ENCODE results near the gene CEP57. TPM values are rescaled to one million over a fixed set of nuclear protein-coding genes. Genes with fewer than 3 reads are reported as not detected.

CEP57 gene
- total RNA-seq, 4 donors from 2014 or later, result 44.5 to 68.5 (median 57.0) TPM

GRCh38 chr11:95835768-95836488 lies 45.6 kb downstream of the CEP57 start:
- peak; percentile 47 to 83 (median 52) for DNase-seq
- no peaks in the 10 kb centered on the region for H3K4me1 ChIP-seq
- H3K4me3 ChIP-seq, result no peak overlapping the region
- H3K9me3 ChIP-seq, result no peaks in the 10 kb centered on the region
- TF ChIP-seq POLR2A (IDR thresholded peaks at IDR 0.05), result no peak
- TF ChIP-seq CTCF (IDR thresholded peaks at IDR 0.05), result peak; percentile 48 to 92 (median 85)
- H3K36me3 ChIP-seq, result peaks cover 0 to 44% (median 0%) of the 10 kb centered on the region in 3 donors
- no peaks in the 10 kb centered on the region for H3K27me3 ChIP-seq
- H3K27ac ChIP-seq, result no peak overlapping the region

- Histone ChIP-seq H3K27ac (no peak overlapping the region), H3K9me3 (no peaks in the 10 kb centered on the region), H3K36me3 (peaks cover 0 to 25% (median 0%) of the 10 kb centered on the region in 3 donors), H3K4me1 (no peaks in the 10 kb centered on the region), H3K27me3 (no peaks in the 10 kb centered on the region), H3K4me3 (no peak overlapping the region)
- TF ChIP-seq CTCF (IDR thresholded peaks at IDR 0.05) (no peak), POLR2A (IDR thresholded peaks at IDR 0.05) (no peak)
- DNase-seq, result no peak
Measured at GRCh38 chr11:95845167-95845566, 54.9 kb downstream of the CEP57 start.

GRCh38 chr11:95849087-95849825 lies 59.0 kb downstream of the CEP57 start:
- H3K4me1 ChIP-seq, result no peaks in the 10 kb centered on the region
- no peaks in the 10 kb centered on the region for H3K9me3 ChIP-seq
- H3K27ac ChIP-seq, result no peak overlapping the region
- DNase-seq, result peak in 1 of 3 donors; percentile 70
- TF ChIP-seq POLR2A (IDR thresholded peaks at IDR 0.05) (no peak), CTCF (IDR thresholded peaks at IDR 0.05) (peak in 3 of 6 experiments; percentile 65 to 73 (median 69))
- H3K4me3 ChIP-seq, result no peak overlapping the region
- peaks cover 0 to 21% (median 0%) of the 10 kb centered on the region in 3 donors for H3K36me3 ChIP-seq
- no peaks in the 10 kb centered on the region for H3K27me3 ChIP-seq

GRCh38 chr11:95850137-95850536 lies 59.8 kb downstream of the CEP57 start:
- H3K9me3 ChIP-seq, result no peaks in the 10 kb centered on the region
- peaks cover 0 to 13% (median 0%) of the 10 kb centered on the region in 3 donors for H3K36me3 ChIP-seq
- no peak for DNase-seq
- no peak overlapping the region for H3K27ac ChIP-seq
- TF ChIP-seq POLR2A (IDR thresholded peaks at IDR 0.05) (no peak), CTCF (IDR thresholded peaks at IDR 0.05) (no peak)
- H3K4me1 ChIP-seq, result no peaks in the 10 kb centered on the region
- H3K4me3 ChIP-seq, result no peak overlapping the region
- H3K27me3 ChIP-seq, result no peaks in the 10 kb centered on the region

GRCh38 chr11:95853138-95853537 lies 62.8 kb downstream of the CEP57 start:
- Histone ChIP-seq H3K36me3 (peaks cover 0 to under 1% (median 0%) of the 10 kb centered on the region in 3 donors), H3K27me3 (no peaks in the 10 kb centered on the region), H3K4me3 (no peak overlapping the region), H3K4me1 (no peaks in the 10 kb centered on the region), H3K27ac (no peak overlapping the region), H3K9me3 (no peaks in the 10 kb centered on the region)
- TF ChIP-seq CTCF (IDR thresholded peaks at IDR 0.05) (no peak), POLR2A (IDR thresholded peaks at IDR 0.05) (no peak)
- no peak for DNase-seq
